NCI-H82 treated with DMSO at 0.1 percent for 48 hours (cell line): Measurements from ENCODE around the gene SNX6.
"Not testable (repeated sequence)": the region's sequence is repeated elsewhere in the genome, so short reads cannot be mapped to it uniquely, and the experiment has no call there.

Experiments used
- DNase-seq: peaks from one replicate; lab custom pipeline; 2025; ENCODE audit not compliant: unreplicated experiment; lab: John Stamatoyannopoulos, UW

Gene SNX6

DNA sequence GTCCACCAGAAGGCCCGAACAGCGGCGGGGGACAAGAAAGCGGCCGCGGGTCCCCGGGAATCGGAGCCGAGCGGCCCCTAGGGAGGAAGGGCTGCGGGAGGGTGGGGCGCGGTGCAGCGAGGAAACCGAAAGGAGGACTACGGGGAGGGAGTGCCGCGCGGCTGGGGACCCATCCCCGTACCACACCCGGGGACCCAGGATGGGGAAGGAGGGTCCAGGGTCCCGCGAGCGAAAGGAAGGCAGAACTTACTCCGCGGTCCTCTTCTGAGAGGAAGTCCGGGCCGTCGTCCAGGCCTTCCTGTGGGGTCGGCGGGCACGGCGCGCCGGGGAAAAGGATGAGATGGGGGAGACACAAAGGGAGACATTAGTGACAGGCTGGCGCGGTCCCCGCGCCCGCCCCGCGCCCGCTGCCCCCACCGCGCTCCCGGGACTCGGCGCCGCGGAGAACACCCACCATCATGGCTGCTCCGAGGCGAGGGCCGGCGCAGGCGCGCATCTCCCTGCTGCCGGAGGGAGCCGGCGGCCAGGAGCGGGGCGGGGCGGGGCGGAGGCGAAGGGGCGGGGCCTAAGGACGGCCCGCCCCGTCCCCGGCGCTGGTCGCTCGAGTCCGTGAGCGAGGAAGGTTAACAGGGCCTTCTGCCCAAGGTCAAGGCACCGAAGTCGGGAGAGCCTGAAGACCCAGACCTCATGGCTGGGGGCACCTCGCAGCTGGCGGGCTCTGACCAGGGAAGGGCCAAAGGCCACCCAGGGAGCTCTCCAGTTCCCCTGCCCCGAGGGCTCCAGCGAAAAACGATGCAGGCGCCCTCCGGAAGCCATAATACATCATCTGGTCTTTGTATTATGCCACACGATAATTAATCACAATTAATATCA is at the start of gene SNX6:
TSS of gene SNX6 (minus strand) at position 492 of the 873 bp plus-strand sequence. CDS start at position 460, 32 bp downstream.
- DNase-seq, result no peak

DNA sequence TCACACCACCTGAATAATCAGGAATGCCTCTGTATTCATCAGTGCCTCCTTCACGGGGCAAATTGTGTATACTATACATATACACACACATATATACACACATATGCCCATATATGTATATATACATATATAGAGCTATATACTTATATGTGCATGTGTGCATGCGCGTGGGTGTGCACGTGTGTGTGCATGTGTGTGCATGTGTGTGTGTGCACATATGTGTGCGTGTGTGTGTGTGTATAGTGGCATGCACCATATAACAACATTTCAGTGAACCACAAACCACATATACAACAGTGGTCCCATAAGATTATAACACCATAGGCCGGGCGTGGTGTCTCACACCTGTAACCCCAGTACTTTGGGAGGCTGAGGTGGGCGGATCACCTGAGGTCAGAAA is 48.8 kb upstream of the SNX6 start:
- DNase-seq, result no peak

DNA sequence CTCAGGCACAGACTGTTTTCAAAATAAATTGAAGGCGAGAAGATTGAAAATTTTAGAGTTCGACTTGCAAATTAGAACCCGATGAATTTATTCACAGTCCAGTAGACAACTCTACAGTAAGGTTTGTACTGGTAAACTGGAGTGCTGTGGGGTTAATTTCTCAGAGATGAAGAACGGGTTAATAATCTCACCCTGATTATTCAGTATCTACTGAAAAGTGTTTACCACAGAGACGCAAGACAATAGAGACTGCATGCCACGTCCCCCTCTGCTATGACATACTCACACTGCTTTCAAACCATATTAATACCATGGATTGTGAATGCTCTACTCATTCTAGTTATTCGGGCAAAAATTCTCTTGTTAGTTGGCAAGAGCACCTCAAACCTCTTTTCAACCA is 48.4 kb upstream of the SNX6 start:
- DNase-seq, result no peak

DNA sequence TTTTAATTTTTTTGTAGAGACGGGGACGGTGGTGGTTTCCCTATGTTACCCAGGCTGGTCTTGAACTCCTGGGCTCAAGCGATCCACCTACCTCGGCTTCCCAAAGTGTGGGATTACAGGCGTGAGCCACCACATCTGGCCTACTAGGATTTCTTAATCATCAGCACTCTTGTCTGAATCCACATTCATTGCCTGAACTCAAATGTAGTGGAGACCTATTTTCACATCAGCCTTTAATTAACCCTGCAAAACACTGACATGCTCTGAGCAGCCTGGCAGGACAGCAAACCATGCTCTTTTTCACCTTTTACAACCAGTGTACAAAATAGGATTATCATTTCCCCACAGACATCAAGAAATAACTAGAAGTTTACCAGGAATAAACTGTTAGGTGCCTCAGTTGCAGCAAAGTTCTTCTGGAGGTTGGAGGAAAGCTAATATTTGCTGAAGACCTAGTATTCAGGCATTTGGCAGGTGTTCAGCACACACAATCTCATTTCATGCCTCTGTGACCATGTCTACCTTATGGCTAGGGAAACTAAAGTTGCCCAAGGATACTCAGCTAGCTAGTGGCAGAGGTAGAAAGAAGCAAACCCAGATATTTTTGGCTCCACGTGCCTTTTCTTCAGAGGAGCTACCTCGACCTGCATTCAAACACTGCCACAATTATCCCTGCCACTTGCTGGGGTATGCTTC is 46.7 kb upstream of the SNX6 start:
- DNase-seq, result no peak

DNA sequence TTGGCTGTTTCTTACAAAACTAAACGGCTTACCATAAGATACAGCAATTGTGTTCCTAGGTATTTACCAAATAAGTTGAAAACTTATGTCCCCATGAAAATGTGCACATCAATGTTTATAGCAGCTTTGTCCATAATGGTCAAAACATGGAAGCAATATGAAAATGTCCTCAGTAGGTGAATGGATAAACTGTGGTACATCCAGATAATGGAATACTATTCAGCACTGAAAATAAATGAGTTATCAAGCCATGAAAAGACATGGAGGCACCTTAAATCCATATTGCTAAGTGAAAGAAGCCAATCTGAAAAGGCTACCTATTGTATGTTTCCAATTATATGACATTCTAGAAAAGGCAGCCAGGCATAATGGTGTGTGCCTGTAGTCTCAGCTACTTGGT is 43.8 kb upstream of the SNX6 start:
- no peak for DNase-seq

- no peak for DNase-seq
Observed at GRCh38 chr14:34671716-34672115, 41.8 kb upstream of the SNX6 start.

DNA sequence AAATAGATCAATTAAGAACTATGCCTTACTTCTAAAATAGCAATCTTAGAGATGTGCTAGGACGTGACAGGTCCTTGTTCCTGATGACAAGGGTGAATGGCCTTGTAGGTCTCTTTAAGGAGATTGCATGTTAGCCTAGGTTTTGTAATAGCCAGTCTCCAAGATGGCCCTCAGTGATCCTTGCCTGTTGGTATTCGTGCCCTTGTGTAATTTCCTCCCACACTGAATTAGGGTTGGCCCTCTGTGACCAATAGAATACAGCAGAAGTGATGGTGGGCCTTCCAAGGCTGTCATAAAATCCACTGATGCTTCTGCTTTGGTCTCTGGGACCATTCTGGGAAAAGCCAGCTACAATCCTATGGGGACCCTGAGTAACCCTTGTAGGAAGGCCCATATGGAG is 38.2 kb upstream of the SNX6 start:
- DNase-seq, result no peak

- DNase-seq, result no peak
Observed at GRCh38 chr14:34667007-34667406, 37.1 kb upstream of the SNX6 start.

- no peak for DNase-seq
Observed at GRCh38 chr14:34665785-34666435, 36.0 kb upstream of the SNX6 start.

DNA sequence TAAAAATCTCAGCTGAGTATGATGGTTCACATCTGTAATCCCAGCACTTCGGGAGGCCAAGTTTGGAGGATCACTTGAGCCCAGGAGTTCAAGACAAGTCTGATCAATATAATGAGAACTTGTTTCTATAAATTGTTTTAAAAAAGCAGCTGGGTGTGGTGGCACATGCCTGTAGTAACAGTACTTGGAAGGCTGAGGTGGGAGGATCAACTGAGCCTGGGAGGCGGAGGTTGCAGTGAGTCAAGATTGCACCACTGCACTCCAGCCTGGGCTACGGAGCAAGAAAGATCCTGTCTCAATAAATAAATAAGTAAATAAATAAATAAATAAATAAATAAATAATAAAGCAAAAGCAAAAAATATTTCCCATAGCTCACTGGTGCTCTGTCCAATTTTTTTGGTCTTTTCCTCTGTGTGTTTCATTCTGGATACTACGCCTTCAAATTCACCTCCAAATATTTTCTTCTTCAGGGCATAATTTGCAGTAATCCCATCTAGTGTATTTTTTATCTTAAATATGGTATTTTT is 32.7 kb upstream of the SNX6 start:
- DNase-seq, result no peak

DNA sequence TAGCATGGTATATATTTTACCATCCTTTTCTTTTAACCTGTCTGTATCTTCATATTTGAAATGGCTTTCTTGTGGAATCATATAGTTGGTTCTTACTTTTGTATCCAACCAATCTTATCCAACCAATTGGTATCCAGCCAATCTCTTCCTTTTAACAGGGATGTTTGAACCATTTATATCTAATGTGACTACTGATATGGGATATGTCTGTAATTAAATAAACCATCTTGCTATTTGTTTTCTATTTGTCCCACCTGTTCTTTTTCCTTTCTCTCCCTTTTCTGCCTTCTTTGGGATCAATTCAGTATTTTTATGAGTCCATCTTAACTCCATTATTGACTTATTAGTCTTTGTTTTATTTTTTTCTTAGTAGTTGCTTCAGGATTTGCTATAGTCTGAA is 30.8 kb upstream of the SNX6 start:
- DNase-seq, result no peak

GRCh38 chr14:34655959-34656358 is 26.0 kb upstream of the SNX6 start:
- DNase-seq, result no peak

DNA sequence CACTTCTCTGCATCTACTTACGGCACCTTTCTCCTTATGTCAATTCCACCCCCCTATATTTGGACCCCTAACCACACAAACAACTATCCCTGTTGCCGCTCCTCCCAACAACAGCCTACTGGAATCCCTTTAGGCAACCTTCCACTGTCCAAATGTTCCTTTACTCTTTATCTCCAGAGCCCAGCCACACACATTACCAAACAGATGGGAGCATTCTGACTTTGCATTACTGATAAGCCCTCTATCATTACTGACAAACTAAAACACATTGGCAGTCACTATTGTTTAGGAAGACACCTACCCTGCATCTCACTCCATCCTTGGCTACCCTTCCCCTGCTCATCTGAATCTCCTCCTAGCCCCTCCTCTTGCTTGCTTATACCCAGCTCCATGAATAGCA is 23.1 kb upstream of the SNX6 start:
- not testable (repeated sequence) for DNase-seq

DNA sequence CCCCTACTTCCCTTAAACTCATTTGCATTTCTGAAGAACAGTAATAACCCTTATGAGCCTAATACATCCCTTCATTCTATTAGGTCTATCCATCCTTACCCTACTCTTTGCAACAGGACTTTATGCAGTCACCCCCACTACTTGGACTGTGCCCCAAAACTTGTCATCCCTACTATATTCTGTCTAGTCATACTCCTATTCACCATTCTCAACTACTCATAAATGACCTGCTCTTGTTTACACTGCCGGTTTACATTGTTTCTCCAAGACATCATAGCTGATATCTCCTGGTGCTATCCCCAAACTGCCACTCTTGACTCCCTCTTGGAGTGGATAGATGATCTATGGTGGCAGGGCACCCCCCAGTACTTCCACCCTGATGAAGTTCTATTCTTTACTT is 22.4 kb upstream of the SNX6 start:
- DNase-seq, result not testable (repeated sequence)

GRCh38 chr14:34650786-34651584 is 21.0 kb upstream of the SNX6 start:
- DNase-seq, result peak; percentile 59

DNA sequence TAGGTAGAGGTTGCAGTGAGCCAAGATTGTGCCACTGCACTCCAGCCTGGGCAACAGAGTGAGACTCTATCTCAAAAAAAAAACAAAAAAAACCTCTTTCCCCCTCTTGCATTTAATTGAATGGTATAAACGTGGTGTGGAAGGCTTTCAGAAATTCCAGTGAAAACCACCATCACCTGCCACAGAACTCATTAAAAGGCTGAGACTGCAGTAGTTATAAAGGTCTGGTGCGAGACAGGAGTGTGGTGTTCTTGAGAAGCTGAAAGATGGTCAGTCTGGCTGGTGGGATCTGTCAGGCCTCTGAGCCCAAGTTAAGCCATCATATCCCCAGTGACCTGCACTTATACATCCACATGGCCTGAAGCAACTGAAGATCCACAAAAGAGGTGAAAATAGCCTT is 20.1 kb upstream of the SNX6 start:
- not testable (repeated sequence) for DNase-seq

DNA sequence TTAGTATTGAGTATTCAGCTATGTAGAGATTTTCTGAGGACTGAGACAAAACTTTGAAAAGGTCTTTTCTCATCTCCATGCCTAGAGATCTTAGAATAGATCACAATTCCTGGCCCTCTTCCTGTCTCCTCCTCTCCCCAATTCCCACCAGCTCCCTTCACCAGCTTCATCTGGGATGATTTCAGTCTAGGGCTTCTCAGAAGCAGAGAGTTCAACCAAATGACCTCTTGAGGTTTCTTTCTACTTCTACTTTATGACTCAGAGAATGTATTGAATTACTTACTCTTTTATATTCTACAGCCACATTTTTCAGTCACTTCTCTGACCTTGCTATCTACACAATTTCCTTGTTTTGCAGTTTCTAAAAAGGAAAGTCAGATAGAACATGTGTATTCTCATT is 19.4 kb upstream of the SNX6 start:
- DNase-seq, result no peak

GRCh38 chr14:34646570-34647255 is 16.8 kb upstream of the SNX6 start:
- no peak for DNase-seq

DNA sequence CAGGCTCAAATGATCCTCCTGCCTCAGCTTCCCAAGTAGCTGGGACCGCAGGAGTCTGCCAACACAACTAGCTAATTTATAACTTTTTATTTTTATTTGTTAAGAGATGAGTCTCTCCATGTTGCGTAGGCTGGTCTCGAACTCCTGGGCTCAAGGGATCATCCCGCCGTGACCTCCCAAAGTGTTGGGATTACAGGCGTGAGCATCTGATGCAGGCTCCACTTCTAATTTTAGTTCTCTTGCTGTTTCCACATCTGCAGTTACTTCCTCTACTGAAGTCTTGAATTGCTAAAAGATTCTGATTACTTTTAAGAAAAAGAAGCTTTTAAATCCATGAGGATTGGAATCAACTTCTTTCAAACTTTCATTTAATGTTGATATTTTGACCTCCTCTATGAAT is 13.4 kb upstream of the SNX6 start:
- no peak for DNase-seq

GRCh38 chr14:34642595-34642994 is 12.6 kb upstream of the SNX6 start:
- no peak for DNase-seq
